Breast epithelium (tissue), 3 donors: ENCODE data around the gene GIGYF2.

Experiments used
- POLR2A ChIP-seq: fragments of 450-650 bp; IDR thresholded peaks from one replicate; pipeline ENCODE4 v1.6.1; 2016; ENCODE audit warnings: antibody characterized with exemption, mild to moderate bottlenecking, moderate library complexity
- POLR2AphosphoS5 ChIP-seq, 3 donors: sonication (generic); formaldehyde crosslinking; IDR thresholded peaks; one replicate each; pipeline ENCODE4 v1.6.1; 2017; ENCODE audit warnings: antibody characterized with exemption in 3 of 3

DNA sequence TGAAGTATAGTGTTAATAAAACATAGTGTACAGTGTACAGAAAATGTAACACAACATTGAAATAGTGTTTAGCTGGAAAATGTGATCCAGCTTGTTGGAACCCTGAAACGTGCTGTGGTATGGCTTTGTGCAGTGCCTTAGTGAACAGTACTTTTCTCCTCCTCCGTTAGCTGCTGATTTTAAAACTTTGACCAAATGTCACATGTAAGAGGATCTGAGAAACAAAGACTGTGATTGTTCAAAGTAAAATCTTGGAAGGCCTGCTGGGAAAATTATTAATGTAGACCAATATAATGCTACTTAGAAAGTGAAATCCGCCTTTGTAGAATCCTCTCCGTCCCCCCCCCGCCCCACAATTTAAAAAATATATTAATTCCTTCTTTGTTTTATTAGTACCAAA is 80.1 kb downstream of the GIGYF2 start:
- TF ChIP-seq POLR2AphosphoS5 (IDR thresholded peaks at IDR 0.05) (no peak), POLR2A (no peak)
